HEK293T (cell line): Measurements from ENCODE around the gene FSIP1.

ENCODE experiments used
- CTCF ChIA-PET: fragments of 350-600 bp; formaldehyde crosslinking; extraction: SDS; loops from one replicate; lab custom pipeline; 2021; ENCODE audit warnings: antibody characterized with exemption, inconsistent platforms; lab: Yijun Ruan, JAX
- POLR2A ChIA-PET: fragments of 350-600 bp; formaldehyde crosslinking; extraction: SDS; loops from one replicate; lab custom pipeline; 2020; ENCODE audit warnings: antibody characterized with exemption, inconsistent platforms; lab: Yijun Ruan, JAX
- DNase-seq: peaks from one replicate; pipeline ENCODE4 v3.0.0; 2012; ENCODE audit warnings: mixed read lengths; ENCODE audit errors: extremely low spot score
- ARNT ChIP-seq: fragments of 450-650 bp; IDR thresholded peaks from 2 replicates; pipeline ENCODE4 v1.6.1; 2017; ENCODE audit warnings: mild to moderate bottlenecking
- BHLHE40 ChIP-seq: fragments of 450-650 bp; IDR thresholded peaks from 2 replicates; pipeline ENCODE4 v1.6.1; 2016; ENCODE audit warnings: mild to moderate bottlenecking, moderate library complexity, borderline replicate concordance
- CTBP1 ChIP-seq: fragments of 450-650 bp; IDR thresholded peaks from 2 replicates; pipeline ENCODE4 v1.6.1; 2016; ENCODE audit warnings: borderline replicate concordance
- ELF4 ChIP-seq: fragments of 450-650 bp; IDR thresholded peaks from 2 replicates; pipeline ENCODE4 v1.6.1; 2017; ENCODE audit warnings: antibody characterized with exemption
- FOXA1 ChIP-seq: fragments of 450-650 bp; IDR thresholded peaks from 2 replicates; pipeline ENCODE4 v1.6.1; 2016; ENCODE audit warnings: mild to moderate bottlenecking
- FOXK2 ChIP-seq: fragments of 450-650 bp; IDR thresholded peaks from 2 replicates; pipeline ENCODE4 v1.6.1; 2016; ENCODE audit warnings: mild to moderate bottlenecking
- FOXM1 ChIP-seq: fragments of 450-650 bp; IDR thresholded peaks from 2 replicates; pipeline ENCODE4 v1.6.1; 2017; ENCODE audit warnings: mild to moderate bottlenecking, borderline replicate concordance
- HDGF ChIP-seq: fragments of 450-650 bp; IDR thresholded peaks from 2 replicates; pipeline ENCODE4 v1.6.1; 2017; ENCODE audit warnings: antibody characterized with exemption, borderline replicate concordance
- L3MBTL2 ChIP-seq: fragments of 450-650 bp; conservative IDR thresholded peaks from 2 replicates; pipeline ENCODE4 v1.6.1; 2016; ENCODE audit warnings: mild to moderate bottlenecking
- LEF1 ChIP-seq: fragments of 450-650 bp; IDR thresholded peaks from 2 replicates; pipeline ENCODE4 v1.6.1; 2017; ENCODE audit warnings: mild to moderate bottlenecking, borderline replicate concordance
- NFRKB ChIP-seq: fragments of 450-650 bp; IDR thresholded peaks from 2 replicates; pipeline ENCODE4 v1.6.1; 2016; ENCODE audit warnings: mild to moderate bottlenecking, moderate library complexity
- SP1 ChIP-seq: fragments of 450-650 bp; IDR thresholded peaks from 2 replicates; pipeline ENCODE4 v1.6.1; 2017
- SUZ12 ChIP-seq: fragments of 450-650 bp; IDR thresholded peaks from 2 replicates; pipeline ENCODE4 v1.6.1; 2016; ENCODE audit warnings: mild to moderate bottlenecking
- TARDBP ChIP-seq: fragments of 450-650 bp; IDR thresholded peaks from 2 replicates; pipeline ENCODE4 v1.6.1; 2016
- ZNF384 ChIP-seq: fragments of 450-650 bp; IDR thresholded peaks from 2 replicates; pipeline ENCODE4 v1.6.1; 2016
- TF ChIP-seq, protein P1 (sequence below): fragments of 450-650 bp; IDR thresholded peaks from 2 replicates; pipeline ENCODE4 v1.6.1; 2016

The FSIP1 gene

GRCh38 chr15:39565851-39566250 is 216.8 kb downstream of the FSIP1 start:
- POLR2A ChIA-PET: no interaction called here
- DNase-seq: no peak
- CTCF ChIA-PET: no interaction called here
- TF ChIP-seq ZNF384 (no peak), NFRKB (no peak), FOXA1 (no peak), HDGF (no peak), SUZ12 (no peak), FOXK2 (no peak), BHLHE40 (no peak)

- DNase-seq: no peak
- ChIA-PET CTCF (no interaction called here), POLR2A (no interaction called here)
- no peak for TF ChIP-seq FOXA1
- TF ChIP-seq L3MBTL2: no peak
- no peak for TF ChIP-seq LEF1
- TF ChIP-seq, protein P1, sequence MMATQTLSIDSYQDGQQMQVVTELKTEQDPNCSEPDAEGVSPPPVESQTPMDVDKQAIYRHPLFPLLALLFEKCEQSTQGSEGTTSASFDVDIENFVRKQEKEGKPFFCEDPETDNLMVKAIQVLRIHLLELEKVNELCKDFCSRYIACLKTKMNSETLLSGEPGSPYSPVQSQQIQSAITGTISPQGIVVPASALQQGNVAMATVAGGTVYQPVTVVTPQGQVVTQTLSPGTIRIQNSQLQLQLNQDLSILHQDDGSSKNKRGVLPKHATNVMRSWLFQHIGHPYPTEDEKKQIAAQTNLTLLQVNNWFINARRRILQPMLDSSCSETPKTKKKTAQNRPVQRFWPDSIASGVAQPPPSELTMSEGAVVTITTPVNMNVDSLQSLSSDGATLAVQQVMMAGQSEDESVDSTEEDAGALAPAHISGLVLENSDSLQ: no peak
- no peak for TF ChIP-seq NFRKB
- no peak for TF ChIP-seq ELF4
- TF ChIP-seq ARNT: no peak
- TF ChIP-seq SUZ12: no peak
- no peak for TF ChIP-seq FOXM1
- no peak for TF ChIP-seq HDGF
- no peak for TF ChIP-seq BHLHE40
- no peak for TF ChIP-seq ZNF384
- no peak for TF ChIP-seq TARDBP
- TF ChIP-seq FOXK2: no peak
- TF ChIP-seq SP1: no peak
- TF ChIP-seq CTBP1: no peak
Measured at GRCh38 chr15:39564972-39565665, 217.5 kb downstream of the FSIP1 start.

- no peak for DNase-seq
- ChIA-PET CTCF (interaction anchor here (1.2 kb wide), 1 partner anchor 21 kb away, joined by 3 read pairs; no protein-coding TSS in a partner anchor), POLR2A (no interaction called here)
- TF ChIP-seq HDGF (no peak), NFRKB (no peak), SUZ12 (no peak), L3MBTL2 (no peak), FOXA1 (no peak), SP1 (no peak)
Measured at GRCh38 chr15:39558421-39558820, 224.2 kb downstream of the FSIP1 start.

- TF ChIP-seq CTBP1 (no peak), TARDBP (no peak), FOXA1 (no peak), NFRKB (no peak), LEF1 (no peak), L3MBTL2 (no peak), ARNT (no peak)
- no peak for DNase-seq
- ChIA-PET CTCF (no interaction called here), POLR2A (no interaction called here)
Measured at GRCh38 chr15:39556461-39556860, 226.2 kb downstream of the FSIP1 start.

- POLR2A ChIA-PET: no interaction called here
- no peak for DNase-seq
- no peak for TF ChIP-seq HDGF
- no peak for TF ChIP-seq BHLHE40
- TF ChIP-seq ARNT: no peak
- TF ChIP-seq LEF1: no peak
- no peak for TF ChIP-seq L3MBTL2
- no peak for TF ChIP-seq NFRKB
- no peak for TF ChIP-seq ELF4
- TF ChIP-seq FOXK2: no peak
- no peak for TF ChIP-seq FOXM1
- CTCF ChIA-PET: no interaction called here
Measured at GRCh38 chr15:39555885-39556284, 226.8 kb downstream of the FSIP1 start.

DNA sequence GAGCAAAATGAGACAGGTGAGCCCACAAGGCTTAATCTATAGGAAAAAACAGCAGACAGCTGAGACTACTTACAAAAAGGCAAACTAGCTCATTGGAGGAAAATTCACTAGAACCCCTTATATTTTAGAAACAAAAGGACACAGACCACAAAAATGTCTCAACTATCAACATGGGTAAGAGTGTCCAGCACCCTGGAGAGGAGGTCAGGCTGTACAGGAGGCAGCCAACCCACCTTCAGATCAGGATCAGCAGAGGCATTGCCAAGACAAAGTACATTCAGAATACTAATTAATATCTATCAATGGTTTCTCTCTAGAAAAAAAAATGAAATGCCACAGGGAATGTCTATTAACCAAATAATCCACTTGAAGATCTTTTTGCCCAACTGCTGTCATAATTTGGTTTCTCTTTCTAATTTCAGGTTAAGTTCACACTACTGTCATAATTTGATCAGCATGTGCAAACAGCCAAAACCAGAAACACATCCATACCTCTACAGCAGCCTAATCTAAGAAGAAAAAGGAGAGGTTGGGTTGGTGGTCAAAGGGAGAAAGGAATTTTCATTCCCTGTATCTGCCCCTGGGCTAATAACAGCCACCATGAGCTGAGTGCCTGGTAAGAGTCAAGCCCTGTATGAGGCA is 227.8 kb downstream of the FSIP1 start:
- CTCF ChIA-PET: no interaction called here
- no peak for DNase-seq
- POLR2A ChIA-PET: no interaction called here
- no peak for TF ChIP-seq NFRKB
- no peak for TF ChIP-seq BHLHE40
- no peak for TF ChIP-seq FOXA1
- no peak for TF ChIP-seq CTBP1
- TF ChIP-seq L3MBTL2: no peak
- no peak for TF ChIP-seq TARDBP
- no peak for TF ChIP-seq ARNT
- TF ChIP-seq, protein P1: no peak
- no peak for TF ChIP-seq FOXM1
- no peak for TF ChIP-seq SP1
- no peak for TF ChIP-seq SUZ12
- no peak for TF ChIP-seq HDGF
- TF ChIP-seq ELF4: no peak
- no peak for TF ChIP-seq FOXK2
